Glutamatergic neuron (in vitro differentiated cells): ENCODE results near the gene STPG4. TPM values are rescaled to one million over a fixed set of nuclear protein-coding genes. Genes with fewer than 3 reads are reported as not detected.

Experiments used
- DNase-seq: peaks from one replicate; pipeline ENCODE4 v3.0.0; 2022
- H3K27ac Mint-ChIP-seq: one replicate; pipeline ENCODE4 v1.8.0; 2020; ENCODE audit warnings: mild to moderate bottlenecking, mixed read lengths, inconsistent platforms; ENCODE audit not compliant: unreplicated experiment
- H3K27me3 Mint-ChIP-seq: one replicate; pipeline ENCODE4 v1.8.0; 2020; ENCODE audit warnings: mild to moderate bottlenecking, moderate library complexity, mixed read lengths, inconsistent platforms; ENCODE audit not compliant: unreplicated experiment
- H3K36me3 Mint-ChIP-seq: one replicate; pipeline ENCODE4 v1.8.0; 2020; ENCODE audit warnings: mild to moderate bottlenecking, mixed read lengths, inconsistent platforms; ENCODE audit not compliant: unreplicated experiment
- H3K4me1 Mint-ChIP-seq: one replicate; pipeline ENCODE4 v1.8.0; 2020; ENCODE audit warnings: mild to moderate bottlenecking, low read depth, mixed read lengths, inconsistent platforms; ENCODE audit not compliant: unreplicated experiment
- H3K4me3 Mint-ChIP-seq: one replicate; pipeline ENCODE4 v1.8.0; 2020; ENCODE audit warnings: mild to moderate bottlenecking, mixed read lengths, inconsistent platforms; ENCODE audit not compliant: unreplicated experiment
- H3K9me3 Mint-ChIP-seq: one replicate; pipeline ENCODE4 v1.8.0; 2020; ENCODE audit warnings: mild to moderate bottlenecking, moderate library complexity, mixed read lengths, inconsistent platforms; ENCODE audit not compliant: unreplicated experiment
- CTCF ChIP-seq: fragments of 200-600 bp; sonication (generic); IDR thresholded peaks from one replicate; pipeline ENCODE4 v1.5.0; 2021; ENCODE audit not compliant: partially characterized antibody, unreplicated experiment
- total RNA-seq: library from RNA; stranded (reverse); fragmentation: NEBNext Ultra II Directional; extraction: Animal tissue kit (Norgen Biotek cat#: 25700); gene quantifications from one replicate; pipeline ENCODE4 v1.2.1, GENCODE V29; 2021; ENCODE audit not compliant: unreplicated experiment

STPG4 gene
- total RNA-seq, 1 donor from 2014 or later: 1.3 TPM

DNA sequence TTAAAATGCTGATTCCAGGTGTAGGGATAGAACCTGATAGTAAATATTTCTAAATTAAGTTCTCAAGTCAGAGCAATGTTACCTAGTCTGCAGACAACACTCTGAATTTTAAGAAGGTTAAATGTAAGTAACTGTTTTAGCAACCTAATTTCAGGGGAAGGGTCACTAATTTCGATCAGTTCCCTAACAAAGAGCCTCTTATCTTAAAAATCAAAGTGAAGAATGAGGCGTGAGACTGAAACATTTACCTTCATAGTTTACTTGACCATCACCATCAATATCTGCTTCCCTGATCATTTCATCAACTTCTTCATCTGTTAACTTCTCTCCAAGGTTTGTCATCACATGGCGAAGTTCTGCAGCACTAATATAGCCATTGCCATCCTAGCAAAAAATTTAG is 6.4 kb upstream of the STPG4 start:
- no peak for TF ChIP-seq CTCF
- no peak overlapping the region for H3K27ac Mint-ChIP-seq
- peaks cover 3% of the 10 kb centered on the region for H3K27me3 Mint-ChIP-seq
- DNase-seq: no peak
- H3K4me3 Mint-ChIP-seq: no peak overlapping the region
- peaks cover 30% of the 10 kb centered on the region for H3K4me1 Mint-ChIP-seq
- peaks cover 11% of the 10 kb centered on the region for H3K9me3 Mint-ChIP-seq
- peaks cover 14% of the 10 kb centered on the region for H3K36me3 Mint-ChIP-seq

DNA sequence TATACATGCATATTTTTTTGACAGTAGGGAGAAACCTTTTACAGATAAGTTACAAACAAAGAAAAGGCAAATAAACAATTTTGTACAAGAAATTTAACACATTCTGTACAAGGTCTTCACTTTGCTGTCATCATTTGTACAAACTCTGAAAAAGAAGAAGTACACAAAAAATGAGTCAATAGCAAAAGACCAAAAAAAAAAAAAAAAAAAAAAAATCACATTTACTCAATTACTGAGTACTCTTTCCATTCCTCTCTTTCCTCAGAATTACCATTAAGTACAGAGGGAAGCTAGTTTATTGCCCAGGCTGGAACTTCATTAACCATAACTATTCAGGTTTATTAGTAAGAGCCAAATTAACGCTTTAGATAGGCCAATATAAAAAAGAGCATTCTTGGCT is 5.6 kb upstream of the STPG4 start:
- Mint-ChIP-seq H3K27ac (no peak overlapping the region), H3K4me3 (no peak overlapping the region), H3K27me3 (peaks cover 3% of the 10 kb centered on the region), H3K36me3 (peaks cover 14% of the 10 kb centered on the region), H3K9me3 (peaks cover 16% of the 10 kb centered on the region), H3K4me1 (peaks cover 29% of the 10 kb centered on the region)
- DNase-seq: no peak
- no peak for TF ChIP-seq CTCF

DNA sequence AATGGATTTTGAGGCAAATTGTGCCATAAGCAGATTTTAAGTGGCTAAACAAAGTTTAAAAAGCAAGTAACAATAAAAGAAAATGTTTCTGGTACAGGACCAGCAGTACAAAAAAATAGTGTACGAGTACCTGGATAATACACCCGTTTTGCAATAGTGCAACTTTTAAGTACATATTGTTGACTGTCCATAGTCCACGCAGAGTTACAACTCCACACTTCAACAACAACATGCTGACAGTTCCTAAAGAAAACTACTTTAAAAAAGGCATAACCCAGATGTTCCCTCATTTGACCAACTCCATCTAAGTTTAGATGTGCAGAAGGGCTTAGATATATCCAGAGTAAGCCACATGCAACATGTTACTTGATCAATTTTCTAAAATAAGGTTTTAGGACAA is 5.1 kb upstream of the STPG4 start:
- Mint-ChIP-seq H3K27ac (no peak overlapping the region), H3K36me3 (peaks cover 14% of the 10 kb centered on the region), H3K27me3 (peaks cover 3% of the 10 kb centered on the region), H3K4me1 (peaks cover 24% of the 10 kb centered on the region), H3K9me3 (peaks cover 17% of the 10 kb centered on the region), H3K4me3 (no peak overlapping the region)
- no peak for DNase-seq
- no peak for TF ChIP-seq CTCF

DNA sequence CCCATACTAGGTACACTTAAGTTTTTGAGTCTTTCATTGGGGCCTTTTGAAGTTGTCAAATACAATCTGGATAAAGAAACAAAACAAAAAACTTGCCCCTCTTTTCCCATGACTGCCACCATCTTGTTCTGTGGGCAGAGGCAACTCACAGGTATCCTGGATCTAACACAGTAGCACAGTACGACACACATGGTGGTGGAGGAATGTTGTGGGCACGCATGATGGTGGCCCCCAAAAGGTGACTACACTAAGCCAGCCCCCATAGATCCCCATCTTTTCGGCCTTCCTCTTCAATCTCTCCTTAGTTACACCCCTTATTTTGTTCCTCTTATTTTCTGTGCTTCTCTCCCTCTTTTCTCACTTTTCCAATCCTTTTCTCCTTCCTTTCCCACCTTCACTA is 4.5 kb upstream of the STPG4 start:
- peaks cover 17% of the 10 kb centered on the region for H3K9me3 Mint-ChIP-seq
- peaks cover 20% of the 10 kb centered on the region for H3K4me1 Mint-ChIP-seq
- no peak overlapping the region for H3K27ac Mint-ChIP-seq
- H3K36me3 Mint-ChIP-seq: peaks cover 10% of the 10 kb centered on the region
- no peak overlapping the region for H3K4me3 Mint-ChIP-seq
- no peak for DNase-seq
- peaks cover 3% of the 10 kb centered on the region for H3K27me3 Mint-ChIP-seq
- no peak for TF ChIP-seq CTCF

- Mint-ChIP-seq H3K4me3 (no peak overlapping the region), H3K36me3 (peaks cover 10% of the 10 kb centered on the region), H3K4me1 (peaks cover 19% of the 10 kb centered on the region), H3K27me3 (peaks cover 3% of the 10 kb centered on the region), H3K27ac (no peak overlapping the region), H3K9me3 (peaks cover 17% of the 10 kb centered on the region)
- no peak for DNase-seq
- no peak for TF ChIP-seq CTCF
Observed at GRCh38 chr2:47158576-47158975, 3.5 kb upstream of the STPG4 start.
